ENCODE measurements around the gene GYG2. TPM values are rescaled to one million over a fixed set of nuclear protein-coding genes. Genes with fewer than 3 reads are reported as not detected.

GYG2 gene
- polyA plus RNA-seq, 1 donor from 2014 or later: 6.3 TPM

GRCh38 chrX:2784026-2784425, 44.7 kb upstream of the GYG2 start:
- Histone ChIP-seq H3K9me2 (ENCODE audit: insufficient read depth, low read length) (no peaks in the 10 kb centered on the region), H3K4me2 (ENCODE audit: low read length) (no peak overlapping the region), H3K27me3 (ENCODE audit: insufficient read depth, low read depth, low read length) (no peaks in the 10 kb centered on the region), H2AFZ (ENCODE audit: low read depth, low read length) (no peak overlapping the region), H3K79me2 (replicated peaks; ENCODE audit: insufficient read depth, low read length) (no peaks in the 10 kb centered on the region), H3K4me3 (ENCODE audit: low read length) (no peak overlapping the region), H3F3A (ENCODE audit: insufficient read depth, low read length, poor library complexity, severe bottlenecking) (no peaks in the 10 kb centered on the region), H3K27ac (ENCODE audit: low read length) (no peak overlapping the region), H3K36me3 (ENCODE audit: insufficient read depth, low read length) (no peaks in the 10 kb centered on the region), H3K9me3 (ENCODE audit: low read length) (no peaks in the 10 kb centered on the region), H3K9ac (ENCODE audit: low read length) (no peak overlapping the region), H4K20me1 (ENCODE audit: insufficient read depth) (no peaks in the 10 kb centered on the region)
- TF ChIP-seq EP300 (conservative IDR thresholded peaks at IDR 0.05; ENCODE audit: poor library complexity, severe bottlenecking): no peak
- TF ChIP-seq REST (IDR thresholded peaks at IDR 0.05; ENCODE audit: borderline replicate concordance): no peak
- TF ChIP-seq MXI1 (conservative IDR thresholded peaks at IDR 0.05; ENCODE audit: poor library complexity, severe bottlenecking): no peak
- TF ChIP-seq CTCF (IDR thresholded peaks at IDR 0.05; ENCODE audit: poor library complexity, severe bottlenecking): no peak
- TF ChIP-seq TAF1 (IDR thresholded peaks at IDR 0.05; ENCODE audit: low read depth): no peak
- no peak for TF ChIP-seq EZH2 (IDR thresholded peaks at IDR 0.05; ENCODE audit: borderline replicate concordance, insufficient read depth, low read length, poor library complexity, severe bottlenecking)
- TF ChIP-seq POLR2AphosphoS5 (IDR thresholded peaks at IDR 0.05): no peak

GRCh38 chrX:2785538-2785937, 43.2 kb upstream of the GYG2 start:
- no peaks in the 10 kb centered on the region for H3K79me2 ChIP-seq (replicated peaks; ENCODE audit: insufficient read depth, low read length)
- H4K20me1 ChIP-seq (ENCODE audit: insufficient read depth): no peaks in the 10 kb centered on the region
- no peaks in the 10 kb centered on the region for H3F3A ChIP-seq (ENCODE audit: insufficient read depth, low read length, poor library complexity, severe bottlenecking)
- no peak overlapping the region for H3K4me2 ChIP-seq (ENCODE audit: low read length)
- no peaks in the 10 kb centered on the region for H3K9me2 ChIP-seq (ENCODE audit: insufficient read depth, low read length)
- H3K4me3 ChIP-seq (ENCODE audit: low read length): no peak overlapping the region
- no peak overlapping the region for H3K27ac ChIP-seq (ENCODE audit: low read length)
- H3K27me3 ChIP-seq (ENCODE audit: insufficient read depth, low read depth, low read length): no peaks in the 10 kb centered on the region
- no peaks in the 10 kb centered on the region for H3K9me3 ChIP-seq (ENCODE audit: low read length)
- H3K36me3 ChIP-seq (ENCODE audit: insufficient read depth, low read length): no peaks in the 10 kb centered on the region
- no peak for TF ChIP-seq POLR2AphosphoS5 (IDR thresholded peaks at IDR 0.05)
- no peak for TF ChIP-seq TAF1 (IDR thresholded peaks at IDR 0.05; ENCODE audit: low read depth)
- TF ChIP-seq EZH2 (IDR thresholded peaks at IDR 0.05; ENCODE audit: borderline replicate concordance, insufficient read depth, low read length, poor library complexity, severe bottlenecking): no peak
- TF ChIP-seq CTCF (IDR thresholded peaks at IDR 0.05; ENCODE audit: poor library complexity, severe bottlenecking): no peak
- no peak for TF ChIP-seq RAD21 (conservative IDR thresholded peaks at IDR 0.05)
- TF ChIP-seq MXI1 (conservative IDR thresholded peaks at IDR 0.05; ENCODE audit: poor library complexity, severe bottlenecking): no peak
- TF ChIP-seq SMC3 (conservative IDR thresholded peaks at IDR 0.05; ENCODE audit: poor library complexity): no peak
- no peak for TF ChIP-seq REST (IDR thresholded peaks at IDR 0.05; ENCODE audit: borderline replicate concordance)
- TF ChIP-seq EP300 (conservative IDR thresholded peaks at IDR 0.05; ENCODE audit: poor library complexity, severe bottlenecking): no peak
- H2AFZ ChIP-seq (ENCODE audit: low read depth, low read length): no peak overlapping the region
- H3K9ac ChIP-seq (ENCODE audit: low read length): no peak overlapping the region

All from neural cell (in vitro differentiated cells).